B cell (primary cell): ENCODE results near the gene MAD1L1. TPM values are rescaled to one million over a fixed set of nuclear protein-coding genes. Genes with fewer than 3 reads are reported as not detected.

ENCODE experiments used
- ATAC-seq: fragments of 200-7000 bp; cut with Tn5 transposase; one replicate; pipeline ENCODE4 v1.10.0; 2021; ENCODE audit warnings: low read depth, mild to moderate bottlenecking, moderate number of reproducible peaks, moderate library complexity
- CTCF ChIA-PET: fragments of 350-600 bp; sonication (Branson Sonifier 250); formaldehyde crosslinking; loops from one replicate; lab custom pipeline; 2021; ENCODE audit warnings: antibody characterized with exemption, inconsistent platforms; lab: Charles Lee
- POLR2A ChIA-PET: fragments of 350-600 bp; sonication (Branson Sonifier 250); formaldehyde crosslinking; loops from one replicate; lab custom pipeline; 2021; ENCODE audit warnings: antibody characterized with exemption; lab: Charles Lee
- DNase-seq: peaks from one replicate; pipeline ENCODE4 v3.0.0; 2013
- H2AFZ ChIP-seq: 2 replicates; pipeline ENCODE4 v1.6.1; 2012; ENCODE audit warnings: mild to moderate bottlenecking, low read depth, low read length; ENCODE audit not compliant: insufficient read depth, poor library complexity, severe bottlenecking
- H3K27ac ChIP-seq, 2 donors: 1 replicate in 1 of 2; 2 replicates in 1 of 2; pipeline ENCODE4 v1.5.1; 2012 to 2013; ENCODE audit warnings: low read length in 2 of 2, mild to moderate bottlenecking in 2 of 2, moderate library complexity in 1 of 2
- H3K27me3 ChIP-seq, 4 experiments: fragments of 200-600 bp in 1 of 4; sonication (generic) in 1 of 4; replicated peaks in 1 of 4; 1 replicate in 2 of 4; 2 replicates in 2 of 4; pipeline versions ENCODE4 v1.6.1 to v1.7.0; 2013 to 2016; ENCODE audit warnings: low read length in 3 of 4, mild to moderate bottlenecking in 2 of 4, mixed read lengths in 1 of 4, moderate library complexity in 1 of 4; ENCODE audit not compliant: insufficient read depth in 4 of 4, control insufficient read depth in 3 of 4; ENCODE audit errors: control extremely low read depth in 1 of 4
- H3K36me3 ChIP-seq, 2 experiments: replicated peaks in 1 of 2; 1 replicate in 1 of 2; 2 replicates in 1 of 2; pipeline versions ENCODE4 v1.6.1 to v1.7.1; 2013; ENCODE audit warnings: low read length in 1 of 2; ENCODE audit not compliant: insufficient read depth in 2 of 2, control insufficient read depth in 1 of 2; ENCODE audit errors: control extremely low read depth in 1 of 2, extremely low read depth in 1 of 2
- H3K4me1 ChIP-seq, 2 donors: fragments of 200-600 bp in 1 of 2; sonication (generic) in 1 of 2; 1 replicate in 1 of 2; 2 replicates in 1 of 2; pipeline versions ENCODE4 v1.5.1 to v1.6.1; 2013 to 2017; ENCODE audit warnings: low read length in 2 of 2; ENCODE audit not compliant: control insufficient read depth in 2 of 2, insufficient read depth in 2 of 2
- H3K4me2 ChIP-seq: replicated peaks from 2 replicates; pipeline ENCODE3; 2012; ENCODE audit warnings: mild to moderate bottlenecking, low read depth, low read length; ENCODE audit not compliant: poor library complexity, severe bottlenecking
- H3K4me3 ChIP-seq, 5 experiments: fragments of 200-600 bp in 1 of 5; sonication (generic) in 1 of 5; 1 replicate in 3 of 5; 2 replicates in 2 of 5; pipeline versions ENCODE4 v1.5.1 to v1.7.0; 2011 to 2016; ENCODE audit warnings: low read length in 4 of 5, mild to moderate bottlenecking in 4 of 5, low read depth in 2 of 5, control low read depth in 1 of 5, moderate library complexity in 1 of 5; ENCODE audit not compliant: insufficient read depth in 1 of 5; ENCODE audit errors: control extremely low read depth in 1 of 5, extremely low read depth in 1 of 5
- H3K79me2 ChIP-seq: fragments of 200-600 bp; sonication (generic); one replicate; pipeline ENCODE4 v1.6.0; 2016; ENCODE audit warnings: low read length; ENCODE audit not compliant: control insufficient read depth, insufficient read depth
- H3K9ac ChIP-seq: fragments of 200-600 bp; sonication (generic); 2 replicates; pipeline ENCODE4 v1.6.1; 2017; ENCODE audit warnings: mild to moderate bottlenecking, low read length, moderate library complexity
- H3K9me3 ChIP-seq, 3 donors: one replicate each; pipeline versions ENCODE4 v1.6.1 to v1.7.1; 2013; ENCODE audit warnings: low read length in 2 of 3; ENCODE audit not compliant: control insufficient read depth in 2 of 3, insufficient read depth in 1 of 3; ENCODE audit errors: control extremely low read depth in 1 of 3
- H4K20me1 ChIP-seq: 2 replicates; pipeline ENCODE4 v1.6.0; 2012; ENCODE audit warnings: mild to moderate bottlenecking, low read length; ENCODE audit not compliant: insufficient read depth, control insufficient read depth, poor library complexity, severe bottlenecking
- H3K27ac Mint-ChIP-seq: one replicate; pipeline ENCODE4 v1.8.0; 2021; ENCODE audit warnings: mixed read lengths
- H3K27me3 Mint-ChIP-seq: one replicate; pipeline ENCODE4 v1.8.0; 2021; ENCODE audit warnings: mixed read lengths
- H3K4me1 Mint-ChIP-seq: one replicate; pipeline ENCODE4 v1.8.0; 2021; ENCODE audit warnings: mixed read lengths
- H3K4me3 Mint-ChIP-seq: one replicate; pipeline ENCODE4 v1.8.0; 2021; ENCODE audit warnings: mixed read lengths
- H3K9me3 Mint-ChIP-seq: one replicate; pipeline ENCODE4 v1.8.0; 2022; ENCODE audit warnings: mixed read lengths; ENCODE audit not compliant: insufficient read depth
- EZH2 ChIP-seq: IDR thresholded peaks from 2 replicates; pipeline ENCODE4 v1.6.1; 2012; ENCODE audit warnings: borderline replicate concordance, low read depth, mild to moderate bottlenecking, moderate library complexity, low read length; ENCODE audit not compliant: insufficient read depth, poor library complexity, severe bottlenecking
- WGBS: methylation state at CpG from one replicate; pipeline ENCODE4 v1.1.5; 2013; ENCODE audit warnings: missing lambda C conversion rate; ENCODE audit not compliant: insufficient coverage; 5-methylcytosine and 5-hydroxymethylcytosine counted together
- intact Hi-C: fragments of 100-400 bp; cut with micrococcal nuclease; formaldehyde crosslinking; loops from one replicate; pipeline ENCODE4 v1.10.0; 2022
- polyA plus RNA-seq: library from polyadenylated mRNA; depleted of rRNA; stranded (reverse); fragments of >200 nt; gene quantifications from 2 replicates; pipeline ENCODE4 v1.2.3, GENCODE V29; 2012
- total RNA-seq, 2 donors: library from RNA; stranded (reverse); fragments of 120-200 nt in 1 of 2; gene quantifications; 1 replicate in 1 of 2; 2 replicates in 1 of 2; pipeline versions ENCODE4 v1.2.3 to v1.2.4, GENCODE V29; 2013 to 2022
- TF ChIP-seq, protein P1 (sequence below): fragments of 200-600 bp; IDR thresholded peaks from one replicate; pipeline ENCODE4 v1.8.0; 2022; ENCODE audit warnings: antibody characterized with exemption, mild to moderate bottlenecking

MAD1L1 gene
- total and polyA plus RNA-seq, 2 donors (not counting 1 experiment from before 2014, with no cell fraction given): 86.7 to 110 TPM

DNA sequence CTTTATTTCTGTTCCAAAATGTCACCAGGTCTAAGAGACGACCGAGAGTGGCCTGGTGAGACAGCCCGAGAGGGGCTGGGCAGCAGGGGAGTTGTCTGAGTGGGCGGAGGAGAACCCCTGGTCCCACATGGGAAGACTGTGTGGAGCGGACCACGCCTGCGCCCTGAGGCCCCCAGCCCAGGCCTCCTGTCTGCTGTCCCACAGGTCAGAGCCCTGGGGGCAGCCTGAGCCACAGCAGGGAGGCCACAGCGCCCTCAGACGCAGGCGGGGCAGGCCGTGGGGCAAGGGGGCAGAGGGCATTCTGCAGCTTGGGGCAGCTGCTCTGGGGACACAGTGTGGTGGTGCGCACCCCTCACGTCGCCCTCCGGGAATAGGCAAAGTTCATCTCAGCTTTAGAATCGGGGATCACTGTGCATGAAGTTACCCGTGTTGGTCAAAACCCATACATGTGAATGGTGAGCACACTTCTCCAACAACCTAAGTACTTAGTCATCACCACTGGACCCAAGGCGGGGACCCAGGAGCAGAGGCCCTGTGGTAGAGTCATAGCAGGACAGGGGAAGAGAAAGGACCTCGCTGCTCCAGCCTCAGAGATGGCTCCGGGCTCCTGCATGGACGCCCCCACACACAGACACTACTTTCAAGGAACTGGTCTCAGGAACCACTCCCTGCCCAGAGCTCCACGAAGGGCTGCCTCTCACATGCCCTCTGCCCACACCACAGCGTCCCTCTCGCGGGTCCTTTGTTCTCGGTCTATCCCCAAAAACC lies 348.0 kb downstream of the MAD1L1 start:
- CTCF ChIA-PET: no interaction called here
- peaks cover 86% of the 10 kb centered on the region for H4K20me1 ChIP-seq
- H3K79me2 ChIP-seq: peaks cover 63% of the 10 kb centered on the region
- intact Hi-C loops: no loop called here
- H3K4me3 ChIP-seq: no peak overlapping the region
- peaks cover 3 to 42% of the 10 kb centered on the region in 2 experiments for H3K36me3 ChIP-seq
- H3K4me1 ChIP-seq: no peaks in the 10 kb centered on the region
- no peak overlapping the region for H2AFZ ChIP-seq
- no peaks in the 10 kb centered on the region for H3K27me3 Mint-ChIP-seq
- no peak overlapping the region for H3K9ac ChIP-seq
- H3K27ac Mint-ChIP-seq: no peak overlapping the region
- no peak for TF ChIP-seq EZH2
- TF ChIP-seq, protein P1, sequence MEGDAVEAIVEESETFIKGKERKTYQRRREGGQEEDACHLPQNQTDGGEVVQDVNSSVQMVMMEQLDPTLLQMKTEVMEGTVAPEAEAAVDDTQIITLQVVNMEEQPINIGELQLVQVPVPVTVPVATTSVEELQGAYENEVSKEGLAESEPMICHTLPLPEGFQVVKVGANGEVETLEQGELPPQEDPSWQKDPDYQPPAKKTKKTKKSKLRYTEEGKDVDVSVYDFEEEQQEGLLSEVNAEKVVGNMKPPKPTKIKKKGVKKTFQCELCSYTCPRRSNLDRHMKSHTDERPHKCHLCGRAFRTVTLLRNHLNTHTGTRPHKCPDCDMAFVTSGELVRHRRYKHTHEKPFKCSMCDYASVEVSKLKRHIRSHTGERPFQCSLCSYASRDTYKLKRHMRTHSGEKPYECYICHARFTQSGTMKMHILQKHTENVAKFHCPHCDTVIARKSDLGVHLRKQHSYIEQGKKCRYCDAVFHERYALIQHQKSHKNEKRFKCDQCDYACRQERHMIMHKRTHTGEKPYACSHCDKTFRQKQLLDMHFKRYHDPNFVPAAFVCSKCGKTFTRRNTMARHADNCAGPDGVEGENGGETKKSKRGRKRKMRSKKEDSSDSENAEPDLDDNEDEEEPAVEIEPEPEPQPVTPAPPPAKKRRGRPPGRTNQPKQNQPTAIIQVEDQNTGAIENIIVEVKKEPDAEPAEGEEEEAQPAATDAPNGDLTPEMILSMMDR: no peak
- no peaks in the 10 kb centered on the region for H3K9me3 Mint-ChIP-seq
- H3K27ac ChIP-seq: no peak overlapping the region
- POLR2A ChIA-PET: no interaction called here
- H3K27me3 ChIP-seq: no peaks in the 10 kb centered on the region
- no peak overlapping the region for H3K4me3 Mint-ChIP-seq
- no peak for ATAC-seq
- no peak overlapping the region for H3K4me2 ChIP-seq
- no peak for DNase-seq
- 95% methylated on average over 22 of the region's 26 CpGs for WGBS
- peaks cover 0 to 7% (median 0%) of the 10 kb centered on the region in 3 donors for H3K9me3 ChIP-seq
- peaks cover 4% of the 10 kb centered on the region for H3K4me1 Mint-ChIP-seq

- peaks cover 4% of the 10 kb centered on the region for H3K4me1 Mint-ChIP-seq
- peaks cover 94% of the 10 kb centered on the region for H4K20me1 ChIP-seq
- no peak for ATAC-seq
- peaks cover 0 to 9% (median 0%) of the 10 kb centered on the region in 3 donors for H3K9me3 ChIP-seq
- H3K27ac Mint-ChIP-seq: no peak overlapping the region
- DNase-seq: no peak
- TF ChIP-seq, protein P1: no peak
- no peak for TF ChIP-seq EZH2
- H2AFZ ChIP-seq: no peak overlapping the region
- H3K4me3 ChIP-seq: no peak overlapping the region
- 92% methylated on average over 27 of the region's 30 CpGs for WGBS
- intact Hi-C loops: no loop called here
- ChIA-PET POLR2A (no interaction called here), CTCF (no interaction called here)
- H3K27ac ChIP-seq: no peak overlapping the region
- H3K79me2 ChIP-seq: peaks cover 68% of the 10 kb centered on the region
- H3K9ac ChIP-seq: no peak overlapping the region
- H3K4me1 ChIP-seq: no peaks in the 10 kb centered on the region
- no peaks in the 10 kb centered on the region for H3K9me3 Mint-ChIP-seq
- no peaks in the 10 kb centered on the region for H3K27me3 Mint-ChIP-seq
- no peak overlapping the region for H3K4me2 ChIP-seq
- no peak overlapping the region for H3K4me3 Mint-ChIP-seq
- H3K27me3 ChIP-seq: no peaks in the 10 kb centered on the region
- peaks cover 4 to 44% of the 10 kb centered on the region in 2 experiments for H3K36me3 ChIP-seq
Observed at GRCh38 chr7:1883834-1884582, 348.7 kb downstream of the MAD1L1 start.
